ENCODE data around the gene BEND7.

The BEND7 gene

GRCh38 chr10:13521026-13521425 lies 7.8 kb downstream of the BEND7 start:
- DNase-seq (ENCODE audit: extremely low read depth in 1 of 2, low read depth in 1 of 2): no peak

GRCh38 chr10:13520194-13520593 lies 8.6 kb downstream of the BEND7 start:
- DNase-seq (ENCODE audit: extremely low read depth in 1 of 2, low read depth in 1 of 2): no peak

- DNase-seq (ENCODE audit: extremely low read depth in 1 of 2, low read depth in 1 of 2): no peak
These were observed 10.6 kb downstream of the BEND7 start for GRCh38 chr10:13518076-13518692.

- DNase-seq (ENCODE audit: extremely low read depth in 1 of 2, low read depth in 1 of 2): no peak
These were observed 11.1 kb downstream of the BEND7 start for GRCh38 chr10:13517675-13518074.

GRCh38 chr10:13516176-13516575 lies 12.6 kb downstream of the BEND7 start:
- DNase-seq (ENCODE audit: extremely low read depth in 1 of 2, low read depth in 1 of 2): no peak

- no peak for DNase-seq (ENCODE audit: extremely low read depth in 1 of 2, low read depth in 1 of 2)
These were observed 13.3 kb downstream of the BEND7 start for GRCh38 chr10:13515467-13515866.

- DNase-seq (ENCODE audit: extremely low read depth in 1 of 2, low read depth in 1 of 2): no peak
These were observed 14.5 kb downstream of the BEND7 start for GRCh38 chr10:13514296-13514695.

- DNase-seq (ENCODE audit: extremely low read depth in 1 of 2, low read depth in 1 of 2): no peak
These were observed 16.2 kb downstream of the BEND7 start for GRCh38 chr10:13512564-13512963.

GRCh38 chr10:13511409-13511808 lies 17.4 kb downstream of the BEND7 start:
- DNase-seq (ENCODE audit: extremely low read depth in 1 of 2, low read depth in 1 of 2): no peak

- DNase-seq (ENCODE audit: extremely low read depth in 1 of 2, low read depth in 1 of 2): no peak
These were observed 23.6 kb downstream of the BEND7 start for GRCh38 chr10:13505052-13505680.

- DNase-seq (ENCODE audit: extremely low read depth in 1 of 2, low read depth in 1 of 2): no peak
These were observed 24.9 kb downstream of the BEND7 start for GRCh38 chr10:13503745-13504463.

GRCh38 chr10:13502380-13502779 lies 26.4 kb downstream of the BEND7 start:
- DNase-seq (ENCODE audit: extremely low read depth in 1 of 2, low read depth in 1 of 2): no peak

GRCh38 chr10:13500201-13500600 lies 28.6 kb downstream of the BEND7 start:
- DNase-seq (ENCODE audit: extremely low read depth in 1 of 2, low read depth in 1 of 2): no peak

GRCh38 chr10:13499150-13499549 lies 29.7 kb downstream of the BEND7 start:
- no peak for DNase-seq (ENCODE audit: extremely low read depth in 1 of 2, low read depth in 1 of 2)

GRCh38 chr10:13496931-13497330 lies 31.9 kb downstream of the BEND7 start:
- no peak for DNase-seq (ENCODE audit: extremely low read depth in 1 of 2, low read depth in 1 of 2)

- no peak for DNase-seq (ENCODE audit: extremely low read depth in 1 of 2, low read depth in 1 of 2)
These were observed 32.6 kb downstream of the BEND7 start for GRCh38 chr10:13496164-13496563.

- DNase-seq (ENCODE audit: extremely low read depth in 1 of 2, low read depth in 1 of 2): no peak
These were observed 36.2 kb downstream of the BEND7 start for GRCh38 chr10:13492493-13493180.

- no peak for DNase-seq (ENCODE audit: extremely low read depth in 1 of 2, low read depth in 1 of 2)
These were observed 37.0 kb downstream of the BEND7 start for GRCh38 chr10:13491747-13492360.

- no peak for DNase-seq (ENCODE audit: extremely low read depth in 1 of 2, low read depth in 1 of 2)
These were observed 38.3 kb downstream of the BEND7 start for GRCh38 chr10:13490503-13490902.

- DNase-seq (ENCODE audit: extremely low read depth in 1 of 2, low read depth in 1 of 2): no peak
These were observed 39.7 kb downstream of the BEND7 start for GRCh38 chr10:13489035-13489599.

- DNase-seq (ENCODE audit: extremely low read depth in 1 of 2, low read depth in 1 of 2): no peak
These were observed 43.2 kb downstream of the BEND7 start for GRCh38 chr10:13485623-13486022.

Measured in stimulated activated CD8-positive, alpha-beta memory T cell treated with anti-CD3 and anti-CD28 coated beads, Interleukin-7, amount 100 ng/mL, for 48 hours (primary cell).